Measurements from ENCODE around the gene PHKB.

GRCh38 chr16:47486856-47487255 lies 25.7 kb downstream of the PHKB start:
- TF ChIP-seq CTCF (IDR thresholded peaks at IDR 0.05; ENCODE audit: extremely low read depth in 1 of 2, insufficient read depth in 1 of 2, low read depth in 1 of 2, low read length in 2 of 2) (no peak), POLR2A (IDR thresholded peaks at IDR 0.05; ENCODE audit: low read depth, low read length) (no peak), POLR2AphosphoS5 (IDR thresholded peaks at IDR 0.05; ENCODE audit: insufficient read depth, low read depth, low read length) (no peak), EZH2 (IDR thresholded peaks at IDR 0.05; ENCODE audit: borderline replicate concordance, low read depth, low read length, severe bottlenecking) (no peak)

Measured in endothelial cell of umbilical vein (primary cell).